Spleen (tissue), 7 donors: ENCODE measurements around the gene BBX.

Source experiments
- POLR2A ChIP-seq, 3 donors: fragments of 450-650 bp; IDR thresholded peaks; one replicate each; pipeline ENCODE4 v1.5.1; 2017; ENCODE audit warnings: antibody characterized with exemption in 3 of 3, mild to moderate bottlenecking in 1 of 3
- POLR2AphosphoS5 ChIP-seq, 3 donors: sonication (generic); formaldehyde crosslinking; IDR thresholded peaks; one replicate each; pipeline ENCODE4 v1.5.1; 2017; ENCODE audit warnings: antibody characterized with exemption in 3 of 3
- TF ChIP-seq, protein P1 (sequence below), 11 experiments: fragments of 200-600 bp in 7 of 11; fragments of 450-650 bp in 4 of 11; sonication (generic) in 4 of 11; IDR thresholded peaks in 8 of 11; conservative IDR thresholded peaks in 3 of 11; 1 replicate in 7 of 11; 2 replicates in 4 of 11; pipeline versions ENCODE4 v1.4.0 to v1.8.0; 2016 to 2021; ENCODE audit warnings: antibody characterized with exemption in 11 of 11, inconsistent platforms in 4 of 11, mild to moderate bottlenecking in 1 of 11
- donor health status: DM: no; HTN: no; CAD: no; lungs with moderate emphysema.
- donor health status: DM: no; HTN: no; CAD: no.
- donor health status: DM: no; HTN: no; CAD: no.

DNA sequence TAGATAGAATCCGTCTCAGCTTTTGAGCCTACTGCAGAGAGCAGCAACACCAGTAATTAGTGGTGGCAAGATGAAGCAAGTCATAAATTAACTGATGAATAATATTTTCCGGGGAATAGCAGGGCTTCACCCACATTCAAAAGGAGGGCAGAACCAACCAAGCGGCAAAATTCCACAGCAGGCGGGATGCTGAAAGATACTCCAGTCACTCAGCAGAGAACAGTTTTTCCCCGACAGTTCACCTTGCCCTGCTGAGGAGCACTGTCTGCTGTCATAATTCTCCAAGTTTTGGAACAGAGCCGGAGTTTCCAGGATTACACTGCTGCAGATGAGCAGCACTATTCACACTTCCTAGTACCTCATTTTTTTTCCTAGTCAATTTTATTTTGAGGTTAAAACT is 293.3 kb downstream of the BBX start:
- TF ChIP-seq, protein P1, sequence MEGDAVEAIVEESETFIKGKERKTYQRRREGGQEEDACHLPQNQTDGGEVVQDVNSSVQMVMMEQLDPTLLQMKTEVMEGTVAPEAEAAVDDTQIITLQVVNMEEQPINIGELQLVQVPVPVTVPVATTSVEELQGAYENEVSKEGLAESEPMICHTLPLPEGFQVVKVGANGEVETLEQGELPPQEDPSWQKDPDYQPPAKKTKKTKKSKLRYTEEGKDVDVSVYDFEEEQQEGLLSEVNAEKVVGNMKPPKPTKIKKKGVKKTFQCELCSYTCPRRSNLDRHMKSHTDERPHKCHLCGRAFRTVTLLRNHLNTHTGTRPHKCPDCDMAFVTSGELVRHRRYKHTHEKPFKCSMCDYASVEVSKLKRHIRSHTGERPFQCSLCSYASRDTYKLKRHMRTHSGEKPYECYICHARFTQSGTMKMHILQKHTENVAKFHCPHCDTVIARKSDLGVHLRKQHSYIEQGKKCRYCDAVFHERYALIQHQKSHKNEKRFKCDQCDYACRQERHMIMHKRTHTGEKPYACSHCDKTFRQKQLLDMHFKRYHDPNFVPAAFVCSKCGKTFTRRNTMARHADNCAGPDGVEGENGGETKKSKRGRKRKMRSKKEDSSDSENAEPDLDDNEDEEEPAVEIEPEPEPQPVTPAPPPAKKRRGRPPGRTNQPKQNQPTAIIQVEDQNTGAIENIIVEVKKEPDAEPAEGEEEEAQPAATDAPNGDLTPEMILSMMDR (IDR thresholded peaks at IDR 0.05 in 8 of 11, conservative IDR thresholded peaks at IDR 0.05 in 3 of 11): no peak
- TF ChIP-seq POLR2A (IDR thresholded peaks at IDR 0.05) (no peak), POLR2AphosphoS5 (IDR thresholded peaks at IDR 0.05) (no peak)
